GM12878 (cell line): ENCODE data around the gene AFF2. TPM values are rescaled to one million over a fixed set of nuclear protein-coding genes. Genes with fewer than 3 reads are reported as not detected.

ENCODE experiments used
- ATAC-seq: fragments of 200-7000 bp; cut with Tn5 transposase; 3 replicates; pipeline ENCODE4 v1.9.1; 2020; ENCODE audit warnings: mild to moderate bottlenecking, moderate library complexity
- BruUV-seq: library from RNA; stranded (reverse); fragments of 400-500 nt; replicated peaks from 2 replicates; lab custom pipeline; 2021; lab: Mats Ljungman, UMichigan
- CTCF ChIA-PET: fragments of 300-600 bp; sonication (Branson Sonifier 250); formaldehyde crosslinking; extraction: SDS; loops from one replicate; lab custom pipeline; 2021; ENCODE audit warnings: inconsistent platforms; lab: Yijun Ruan, JAX
- POLR2A ChIA-PET: fragments of 350-600 bp; formaldehyde crosslinking; extraction: SDS; loops from one replicate; lab custom pipeline; 2021; ENCODE audit warnings: inconsistent platforms; lab: Charles Lee
- RAD21 ChIA-PET: fragments of 300-600 bp; sonication (Branson Sonifier 250); formaldehyde crosslinking; loops from one replicate; lab custom pipeline; 2023; ENCODE audit warnings: antibody characterized with exemption; ENCODE audit not compliant: unreplicated experiment; lab: Charles Lee
- SMC1A ChIA-PET: fragments of 300-600 bp; sonication (Branson Sonifier 250); formaldehyde crosslinking; loops from one replicate; lab custom pipeline; 2023; ENCODE audit not compliant: unreplicated experiment, uncharacterized antibody; lab: Charles Lee
- DNase-seq: peaks from one replicate; pipeline ENCODE4 v3.0.0-alpha.2; 2011; ENCODE audit warnings: low read depth, low spot score
- FAIRE-seq: peaks from 3 replicates; lab custom pipeline; 2011; peaks lifted over from hg19 to GRCh38; lab: Jason Lieb, UNC
- H2AFZ ChIP-seq: 2 replicates; pipeline ENCODE4 v1.6.0; 2011; ENCODE audit warnings: low read depth, low read length, control low read depth; ENCODE audit not compliant: control insufficient read depth
- H3K27ac ChIP-seq: 2 replicates; pipeline ENCODE4 v1.5.1; 2011; ENCODE audit warnings: control low read depth; ENCODE audit not compliant: control insufficient read depth, insufficient read depth
- H3K27me3 ChIP-seq, 2 experiments: replicated peaks in 1 of 2; 2 replicates each; pipeline versions ENCODE4 v1.6.0 to v1.6.1; 2011; ENCODE audit warnings: low read length in 1 of 2; ENCODE audit not compliant: control insufficient read depth in 2 of 2, insufficient read depth in 2 of 2
- H3K36me3 ChIP-seq, 2 experiments: 2 replicates each; pipeline ENCODE4 v1.5.1; 2011; ENCODE audit warnings: low read length in 1 of 2; ENCODE audit not compliant: control insufficient read depth in 2 of 2, insufficient read depth in 2 of 2
- H3K4me1 ChIP-seq: 2 replicates; pipeline ENCODE4 v1.6.1; 2011; ENCODE audit warnings: mild to moderate bottlenecking, low read length, moderate library complexity, mixed read lengths; ENCODE audit not compliant: control insufficient read depth, insufficient read depth
- H3K4me2 ChIP-seq: 2 replicates; pipeline ENCODE4 v1.6.0; 2011; ENCODE audit warnings: control low read depth; ENCODE audit not compliant: control insufficient read depth, insufficient read depth
- H3K4me3 ChIP-seq: fragments of 200-600 bp; sonication (generic); 2 replicates; pipeline ENCODE4 v1.5.1; 2016
- H3K79me2 ChIP-seq: 2 replicates; pipeline ENCODE4 v1.6.0; 2011; ENCODE audit warnings: low read length; ENCODE audit not compliant: control insufficient read depth, insufficient read depth
- H3K9ac ChIP-seq: 2 replicates; pipeline ENCODE4 v1.8.0; 2011; ENCODE audit warnings: low read length, control low read depth, mixed read lengths; ENCODE audit not compliant: control insufficient read depth, insufficient read depth
- H3K9me3 ChIP-seq: replicated peaks from 3 replicates; pipeline ENCODE4 v1.5.1; 2011; ENCODE audit warnings: mild to moderate bottlenecking, low read length; ENCODE audit not compliant: control insufficient read depth, insufficient read depth
- H4K20me1 ChIP-seq: 2 replicates; pipeline ENCODE4 v1.6.0; 2011; ENCODE audit not compliant: control insufficient read depth, insufficient read depth
- CBFB ChIP-seq: IDR thresholded peaks from 2 replicates; pipeline ENCODE4 v1.6.1; 2016; ENCODE audit warnings: antibody characterized with exemption, low read depth
- EGR1 ChIP-seq, 2 experiments: IDR thresholded peaks; 1 replicate in 1 of 2; 2 replicates in 1 of 2; pipeline ENCODE4 v1.6.1; 2011 to 2012; ENCODE audit warnings: low read depth in 2 of 2, low read length in 2 of 2, borderline replicate concordance in 1 of 2, mild to moderate bottlenecking in 1 of 2, moderate library complexity in 1 of 2
- EP300 ChIP-seq, 2 experiments: fragments of 150-350 bp in 1 of 2; IDR thresholded peaks; 2 replicates each; pipeline ENCODE4 v1.6.1; 2011 to 2012; ENCODE audit warnings: low read depth in 2 of 2, low read length in 2 of 2, borderline replicate concordance in 1 of 2, improper control_type of control experiment in 1 of 2, inconsistent platforms in 1 of 2; ENCODE audit not compliant: control insufficient read depth in 1 of 2
- HDAC2 ChIP-seq: fragments of 200-600 bp; sonication (generic); IDR thresholded peaks from 2 replicates; pipeline ENCODE4 v1.6.1; 2017
- IKZF1 ChIP-seq: fragments of 450-650 bp; conservative IDR thresholded peaks from 2 replicates; pipeline ENCODE4 v1.6.1; 2017; ENCODE audit warnings: antibody characterized with exemption, mild to moderate bottlenecking
- KAT2A ChIP-seq: conservative IDR thresholded peaks from 2 replicates; pipeline ENCODE4 v1.6.1; 2011; ENCODE audit warnings: low read depth, low read length; ENCODE audit not compliant: control insufficient read depth
- LARP7 ChIP-seq: fragments of 450-650 bp; IDR thresholded peaks from 2 replicates; pipeline ENCODE4 v1.6.1; 2017; ENCODE audit warnings: mild to moderate bottlenecking
- MXI1 ChIP-seq: fragments of 150-350 bp; IDR thresholded peaks from 2 replicates; pipeline ENCODE4 v1.6.1; 2011; ENCODE audit warnings: low read depth, mild to moderate bottlenecking, inconsistent platforms, low read length, improper control_type of control experiment
- NBN ChIP-seq: fragments of 450-650 bp; IDR thresholded peaks from 2 replicates; pipeline ENCODE4 v1.6.1; 2016
- POLR2AphosphoS2 ChIP-seq: IDR thresholded peaks from 2 replicates; pipeline ENCODE4 v1.6.1; 2011; ENCODE audit warnings: low read depth, mild to moderate bottlenecking, low read length, improper control_type of control experiment, moderate library complexity
- ZNF384 ChIP-seq: IDR thresholded peaks from 2 replicates; pipeline ENCODE4 v1.6.1; 2012; ENCODE audit warnings: low read depth, mild to moderate bottlenecking, low read length, improper control_type of control experiment, borderline replicate concordance
- ZZZ3 ChIP-seq: IDR thresholded peaks from 2 replicates; pipeline ENCODE4 v1.6.1; 2011; ENCODE audit warnings: low read depth; ENCODE audit not compliant: control insufficient read depth, insufficient read length
- WGBS: methylation state at CpG from one replicate; pipeline ENCODE4 v1.1.6; 2016; ENCODE audit warnings: low lambda C conversion rate; ENCODE audit not compliant: insufficient replicate concordance, insufficient coverage; ENCODE audit errors: missing lambda C conversion rate; 5-methylcytosine and 5-hydroxymethylcytosine counted together
- in situ Hi-C: fragments of 300-500 bp; cut with MboI; formaldehyde crosslinking; loops from 9 replicates; pipeline ENCODE4 v1.14.3; 2018; ENCODE audit warnings: mixed read lengths
- intact Hi-C: fragments of 100-400 bp; cut with micrococcal nuclease; formaldehyde crosslinking; loops from one replicate; pipeline ENCODE4 v1.14.2; 2022; ENCODE audit not compliant: unreplicated experiment
- polyA plus RNA-seq, 11 experiments: library from polyadenylated mRNA; depleted of rRNA in 4 of 11; unstranded in 6 of 11; stranded (reverse) in 5 of 11; fragments of >200 nt; fragmentation: Nextera tagmentation in 4 of 11; fragmentation: Illumina TruSeq in 1 of 11; extraction: Ambion mirVana in 4 of 11; extraction: Trizol in 1 of 11; gene quantifications; 1 replicate in 1 of 11; 2 replicates in 10 of 11; pipeline versions ENCODE4 v1.2.1 to v1.2.3, GENCODE V29; 2011 to 2016; ENCODE audit warnings: inconsistent platforms in 2 of 11, missing spikeins in 2 of 11, low read depth in 1 of 11
- total RNA-seq, 4 experiments: library from RNA; depleted of rRNA in 3 of 4; stranded (reverse); fragments of >200 nt in 3 of 4; fragmentation: Illumina TruSeq in 1 of 4; extraction: Trizol in 1 of 4; gene quantifications; 2 replicates each; pipeline versions ENCODE4 v1.2.1 to v1.2.3, GENCODE V29; 2013 to 2021
- TF ChIP-seq, protein P1 (sequence below): fragments of 450-650 bp; IDR thresholded peaks from 2 replicates; pipeline ENCODE4 v1.6.1; 2018; ENCODE audit warnings: borderline replicate concordance, mild to moderate bottlenecking; ENCODE audit not compliant: partially characterized antibody
- TF ChIP-seq, protein P2 (sequence below): fragments of 450-650 bp; formaldehyde crosslinking; IDR thresholded peaks from 2 replicates; pipeline ENCODE4 v1.4.0; 2020; ENCODE audit warnings: mild to moderate bottlenecking, moderate library complexity
- TF ChIP-seq, protein P3 (sequence below): fragments of 450-650 bp; IDR thresholded peaks from 2 replicates; pipeline ENCODE4 v1.6.1; 2016; ENCODE audit warnings: mild to moderate bottlenecking

Gene AFF2
- total and polyA plus RNA-seq, 10 of the 15 experiments (the other 5 are each of a cell fraction or from before 2014, with no cell fraction given): under 0.01 to 0.03 TPM; not detected in 8

DNA sequence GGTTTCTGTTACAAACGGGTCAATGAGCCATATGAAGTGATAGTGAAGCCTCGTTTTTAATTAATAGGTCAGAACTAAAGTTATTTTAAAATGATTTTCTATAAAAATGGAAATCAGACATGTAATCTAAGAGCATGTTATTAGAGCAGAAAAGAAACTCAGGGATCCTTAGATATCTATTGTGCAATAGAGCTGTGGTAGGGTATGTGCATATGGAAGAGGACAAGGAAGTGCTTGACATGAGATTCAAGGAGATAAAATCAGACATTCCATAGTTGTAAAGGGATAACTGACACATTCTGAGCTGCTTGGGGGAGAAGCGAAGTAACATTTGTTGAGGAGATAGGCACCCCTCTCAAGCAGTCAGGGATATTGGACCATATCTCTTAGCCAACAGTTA, 143.0 kb downstream of the AFF2 start:
- Histone ChIP-seq H3K36me3 (no peaks in the 10 kb centered on the region), H3K27ac (no peak overlapping the region), H2AFZ (no peak overlapping the region), H3K27me3 (no peaks in the 10 kb centered on the region), H4K20me1 (no peaks in the 10 kb centered on the region), H3K4me1 (no peaks in the 10 kb centered on the region), H3K4me3 (no peak overlapping the region), H3K4me2 (no peak overlapping the region), H3K9ac (no peak overlapping the region), H3K79me2 (no peaks in the 10 kb centered on the region), H3K9me3 (no peaks in the 10 kb centered on the region)
- FAIRE-seq: no peak
- no peak for ATAC-seq
- BruUV-seq: no TSS peak
- ChIA-PET SMC1A (no interaction called here), RAD21 (no interaction called here), POLR2A (no interaction called here), CTCF (no interaction called here)
- DNase-seq: no peak
- intact Hi-C loops (no loop called here), in situ Hi-C loops (no loop called here)
- TF ChIP-seq IKZF1 (no peak), CBFB (no peak), HDAC2 (no peak), EP300 (IDR thresholded peaks at IDR 0.05; ENCODE audit: borderline replicate concordance in 1 of 2, control insufficient read depth in 1 of 2, low read depth in 2 of 2, low read length in 2 of 2) (no peak), EGR1 (IDR thresholded peaks at IDR 0.05; ENCODE audit: borderline replicate concordance in 1 of 2, low read depth in 2 of 2, low read length in 2 of 2) (no peak), POLR2AphosphoS2 (no peak), MXI1 (no peak), LARP7 (no peak), ZZZ3 (no peak), NBN (no peak), ZNF384 (no peak), KAT2A (no peak)
- TF ChIP-seq, protein P1, sequence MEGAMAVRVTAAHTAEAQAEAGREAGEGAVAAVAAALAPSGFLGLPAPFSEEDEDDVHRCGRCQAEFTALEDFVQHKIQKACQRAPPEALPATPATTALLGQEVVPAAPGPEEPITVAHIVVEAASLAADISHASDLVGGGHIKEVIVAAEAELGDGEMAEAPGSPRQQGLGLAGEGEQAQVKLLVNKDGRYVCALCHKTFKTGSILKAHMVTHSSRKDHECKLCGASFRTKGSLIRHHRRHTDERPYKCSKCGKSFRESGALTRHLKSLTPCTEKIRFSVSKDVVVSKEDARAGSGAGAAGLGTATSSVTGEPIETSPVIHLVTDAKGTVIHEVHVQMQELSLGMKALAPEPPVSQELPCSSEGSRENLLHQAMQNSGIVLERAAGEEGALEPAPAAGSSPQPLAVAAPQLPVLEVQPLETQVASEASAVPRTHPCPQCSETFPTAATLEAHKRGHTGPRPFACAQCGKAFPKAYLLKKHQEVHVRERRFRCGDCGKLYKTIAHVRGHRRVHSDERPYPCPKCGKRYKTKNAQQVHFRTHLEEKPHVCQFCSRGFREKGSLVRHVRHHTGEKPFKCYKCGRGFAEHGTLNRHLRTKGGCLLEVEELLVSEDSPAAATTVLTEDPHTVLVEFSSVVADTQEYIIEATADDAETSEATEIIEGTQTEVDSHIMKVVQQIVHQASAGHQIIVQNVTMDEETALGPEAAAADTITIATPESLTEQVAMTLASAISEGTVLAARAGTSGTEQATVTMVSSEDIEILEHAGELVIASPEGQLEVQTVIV: no peak
- TF ChIP-seq, protein P2, sequence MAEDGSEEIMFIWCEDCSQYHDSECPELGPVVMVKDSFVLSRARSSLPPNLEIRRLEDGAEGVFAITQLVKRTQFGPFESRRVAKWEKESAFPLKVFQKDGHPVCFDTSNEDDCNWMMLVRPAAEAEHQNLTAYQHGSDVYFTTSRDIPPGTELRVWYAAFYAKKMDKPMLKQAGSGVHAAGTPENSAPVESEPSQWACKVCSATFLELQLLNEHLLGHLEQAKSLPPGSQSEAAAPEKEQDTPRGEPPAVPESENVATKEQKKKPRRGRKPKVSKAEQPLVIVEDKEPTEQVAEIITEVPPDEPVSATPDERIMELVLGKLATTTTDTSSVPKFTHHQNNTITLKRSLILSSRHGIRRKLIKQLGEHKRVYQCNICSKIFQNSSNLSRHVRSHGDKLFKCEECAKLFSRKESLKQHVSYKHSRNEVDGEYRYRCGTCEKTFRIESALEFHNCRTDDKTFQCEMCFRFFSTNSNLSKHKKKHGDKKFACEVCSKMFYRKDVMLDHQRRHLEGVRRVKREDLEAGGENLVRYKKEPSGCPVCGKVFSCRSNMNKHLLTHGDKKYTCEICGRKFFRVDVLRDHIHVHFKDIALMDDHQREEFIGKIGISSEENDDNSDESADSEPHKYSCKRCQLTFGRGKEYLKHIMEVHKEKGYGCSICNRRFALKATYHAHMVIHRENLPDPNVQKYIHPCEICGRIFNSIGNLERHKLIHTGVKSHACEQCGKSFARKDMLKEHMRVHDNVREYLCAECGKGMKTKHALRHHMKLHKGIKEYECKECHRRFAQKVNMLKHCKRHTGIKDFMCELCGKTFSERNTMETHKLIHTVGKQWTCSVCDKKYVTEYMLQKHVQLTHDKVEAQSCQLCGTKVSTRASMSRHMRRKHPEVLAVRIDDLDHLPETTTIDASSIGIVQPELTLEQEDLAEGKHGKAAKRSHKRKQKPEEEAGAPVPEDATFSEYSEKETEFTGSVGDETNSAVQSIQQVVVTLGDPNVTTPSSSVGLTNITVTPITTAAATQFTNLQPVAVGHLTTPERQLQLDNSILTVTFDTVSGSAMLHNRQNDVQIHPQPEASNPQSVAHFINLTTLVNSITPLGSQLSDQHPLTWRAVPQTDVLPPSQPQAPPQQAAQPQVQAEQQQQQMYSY: no peak
- TF ChIP-seq, protein P3, sequence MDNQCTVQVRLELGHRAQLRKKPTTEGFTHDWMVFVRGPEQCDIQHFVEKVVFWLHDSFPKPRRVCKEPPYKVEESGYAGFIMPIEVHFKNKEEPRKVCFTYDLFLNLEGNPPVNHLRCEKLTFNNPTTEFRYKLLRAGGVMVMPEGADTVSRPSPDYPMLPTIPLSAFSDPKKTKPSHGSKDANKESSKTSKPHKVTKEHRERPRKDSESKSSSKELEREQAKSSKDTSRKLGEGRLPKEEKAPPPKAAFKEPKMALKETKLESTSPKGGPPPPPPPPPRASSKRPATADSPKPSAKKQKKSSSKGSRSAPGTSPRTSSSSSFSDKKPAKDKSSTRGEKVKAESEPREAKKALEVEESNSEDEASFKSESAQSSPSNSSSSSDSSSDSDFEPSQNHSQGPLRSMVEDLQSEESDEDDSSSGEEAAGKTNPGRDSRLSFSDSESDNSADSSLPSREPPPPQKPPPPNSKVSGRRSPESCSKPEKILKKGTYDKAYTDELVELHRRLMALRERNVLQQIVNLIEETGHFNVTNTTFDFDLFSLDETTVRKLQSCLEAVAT: no peak
- WGBS: 2% methylated on average over 3 of the region's 3 CpGs
